GM20000 (cell line): ENCODE results near the gene NES.
A peak's percentile ranks its signal among the peaks of the same experiment; 100 is the strongest.

Source experiments
- DNase-seq: peaks from one replicate; pipeline ENCODE4 v3.0.0; 2012; ENCODE audit warnings: low spot score
- CTCF ChIP-seq: IDR thresholded peaks from 2 replicates; pipeline ENCODE4 v1.5.1; 2012; ENCODE audit warnings: mild to moderate bottlenecking, control low read depth; ENCODE audit errors: extremely low read depth, missing control alignments

NES gene

DNA sequence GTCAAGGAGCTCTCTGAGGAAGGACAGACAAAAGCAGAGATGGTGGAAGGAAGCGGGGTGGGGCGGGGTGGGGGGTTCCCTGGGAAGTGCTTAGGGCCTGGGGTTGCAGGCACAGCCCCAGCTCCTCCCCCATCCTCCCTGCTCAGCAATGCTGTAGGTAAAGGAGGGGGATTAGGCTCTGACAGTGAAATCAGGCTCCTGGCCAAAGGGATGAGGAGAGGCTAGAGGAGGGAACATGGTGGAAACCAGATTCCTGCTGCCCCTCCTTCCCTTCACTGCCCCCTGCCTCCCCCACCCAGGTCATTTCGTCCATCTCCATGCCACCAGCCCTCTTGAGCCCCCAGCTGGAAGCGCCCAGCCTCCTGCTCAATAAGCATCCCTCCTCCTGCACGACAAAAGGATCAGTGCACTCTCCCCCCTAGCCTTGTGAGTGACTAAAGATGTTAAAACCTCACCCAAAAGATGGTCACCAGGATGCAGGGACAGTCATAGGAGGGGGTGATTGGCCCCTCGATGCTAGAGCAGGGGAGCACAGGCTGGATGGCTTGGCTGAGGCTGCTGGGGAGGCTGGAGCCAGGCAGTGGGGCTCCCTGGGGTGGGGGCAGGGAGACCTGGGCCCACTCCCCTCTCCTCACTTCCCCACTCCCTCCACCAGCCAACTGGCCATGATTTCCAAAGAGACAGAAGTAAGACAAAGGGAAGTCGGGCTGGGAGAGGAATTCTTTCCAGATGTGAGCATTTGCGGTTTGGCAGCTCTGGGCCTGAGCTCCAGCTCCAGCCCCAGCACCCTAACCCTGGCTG is 30.4 kb upstream of the NES start:
- DNase-seq: no peak

DNA sequence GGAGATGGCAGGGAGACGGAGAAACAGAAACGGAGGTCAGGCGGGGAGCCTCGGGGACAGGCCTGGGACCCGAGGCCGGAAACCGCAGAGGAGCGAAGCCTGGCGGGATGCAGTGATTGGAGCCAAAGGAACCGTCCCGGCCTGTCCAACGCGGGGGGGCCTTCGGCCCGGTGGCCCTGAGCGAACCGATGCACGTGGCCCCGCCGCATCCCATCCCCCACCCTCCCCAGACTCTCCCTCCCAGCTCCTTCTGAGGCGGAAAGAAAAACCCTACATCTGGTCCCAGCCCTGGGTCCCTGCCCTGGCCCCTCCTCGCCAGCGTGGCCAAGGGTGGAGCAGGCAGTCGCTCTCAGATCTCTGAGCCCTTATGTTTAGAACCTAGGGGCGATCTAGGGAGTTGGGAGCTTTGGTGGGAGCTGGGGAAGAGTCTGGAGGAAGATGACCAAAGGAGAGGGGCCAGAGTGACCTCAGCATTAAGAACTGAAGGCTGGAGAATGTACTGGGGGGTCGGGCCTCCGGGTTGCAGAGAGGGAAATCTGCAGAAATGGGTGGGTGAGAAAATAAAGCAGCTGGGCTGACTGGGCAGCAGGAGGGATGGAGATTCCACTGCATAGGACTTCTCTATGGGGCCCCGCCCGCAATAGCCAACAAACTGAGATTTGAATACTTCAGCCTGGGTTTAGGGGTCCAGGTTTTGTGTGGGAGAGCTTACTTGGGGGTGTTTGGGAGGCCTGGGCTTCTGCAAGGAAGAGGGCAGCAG is 29.6 kb upstream of the NES start:
- no peak for DNase-seq
- TF ChIP-seq CTCF: no peak

More for the DNA sequence above, 30.4 kb upstream of the NES start:
- TF ChIP-seq CTCF: no peak

GRCh38 chr1:156705918-156706656 is 28.9 kb upstream of the NES start:
- DNase-seq: peak; percentile 82
- TF ChIP-seq CTCF: peak; percentile 67

- DNase-seq: peak; percentile 53
- TF ChIP-seq CTCF: no peak
These were observed 28.2 kb upstream of the NES start, which contains the start of gene CRABP2 for GRCh38 chr1:156705321-156705917. CRABP2 (minus strand) TSS chr1:156705583; CDS start chr1:156705446, 137 bp downstream.

GRCh38 chr1:156704930-156705320 is 27.7 kb upstream of the NES start:
- TF ChIP-seq CTCF: no peak

DNA sequence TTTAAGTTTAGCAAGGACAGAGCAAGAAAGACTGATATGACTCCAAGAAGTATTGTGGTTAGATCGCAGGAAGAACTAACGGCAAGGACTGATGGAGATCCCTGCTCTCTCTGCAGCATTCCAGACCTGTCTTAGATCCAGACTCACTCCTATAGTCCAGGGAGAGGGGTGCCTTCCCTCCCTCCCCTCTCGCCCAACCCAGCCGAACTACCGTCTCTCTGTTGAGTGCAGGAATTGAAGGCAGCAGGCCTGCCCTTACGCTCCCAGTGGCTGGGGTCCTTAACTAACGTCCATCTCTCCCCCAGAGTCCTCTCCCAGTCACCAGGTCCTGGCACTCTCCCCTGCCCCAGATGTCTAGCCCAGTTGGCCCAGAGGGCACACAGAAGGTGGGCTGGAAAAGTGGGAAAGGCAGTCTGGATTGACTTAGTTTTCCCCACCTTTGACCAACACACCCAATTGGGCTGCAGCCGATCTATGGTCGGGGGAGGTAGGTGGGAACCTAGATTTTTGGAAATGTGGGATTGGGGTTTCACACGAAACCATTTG is 27.0 kb upstream of the NES start:
- no peak for DNase-seq
- no peak for TF ChIP-seq CTCF

More at GRCh38 chr1:156704930-156705320, 27.7 kb upstream of the NES start:
- no peak for DNase-seq
